ENCODE measurements around the gene LAMA3. TPM values are rescaled to one million over a fixed set of nuclear protein-coding genes. Genes with fewer than 3 reads are reported as not detected.

Gene LAMA3
- total and polyA plus RNA-seq, 9 donors = 2.9 to 44.9 (median 14.8) TPM

DNA sequence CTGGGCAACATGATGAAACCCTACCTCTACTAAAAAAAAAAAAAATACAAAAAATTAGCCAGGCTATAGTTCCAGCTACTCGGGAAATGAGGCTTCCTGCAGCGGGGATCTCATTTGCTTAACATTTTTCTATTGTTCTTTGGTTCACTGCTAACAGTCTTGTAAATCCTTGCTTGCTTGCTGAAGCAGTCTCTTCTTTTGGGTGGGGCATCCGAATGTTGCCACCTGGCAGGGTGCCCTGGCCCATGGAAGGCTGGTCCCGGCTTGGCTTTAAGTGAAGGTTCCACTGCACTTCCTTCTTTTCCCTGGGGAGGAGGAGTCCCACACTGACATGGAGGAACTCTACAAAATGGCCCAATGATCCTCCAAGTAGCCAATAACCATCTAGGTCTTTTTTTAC lies 20.5 kb upstream of the LAMA3 start:
- WGBS, 3 donors = 39 to 41% (median 40%) methylated on average over 4 of the region's 4 CpGs

DNA sequence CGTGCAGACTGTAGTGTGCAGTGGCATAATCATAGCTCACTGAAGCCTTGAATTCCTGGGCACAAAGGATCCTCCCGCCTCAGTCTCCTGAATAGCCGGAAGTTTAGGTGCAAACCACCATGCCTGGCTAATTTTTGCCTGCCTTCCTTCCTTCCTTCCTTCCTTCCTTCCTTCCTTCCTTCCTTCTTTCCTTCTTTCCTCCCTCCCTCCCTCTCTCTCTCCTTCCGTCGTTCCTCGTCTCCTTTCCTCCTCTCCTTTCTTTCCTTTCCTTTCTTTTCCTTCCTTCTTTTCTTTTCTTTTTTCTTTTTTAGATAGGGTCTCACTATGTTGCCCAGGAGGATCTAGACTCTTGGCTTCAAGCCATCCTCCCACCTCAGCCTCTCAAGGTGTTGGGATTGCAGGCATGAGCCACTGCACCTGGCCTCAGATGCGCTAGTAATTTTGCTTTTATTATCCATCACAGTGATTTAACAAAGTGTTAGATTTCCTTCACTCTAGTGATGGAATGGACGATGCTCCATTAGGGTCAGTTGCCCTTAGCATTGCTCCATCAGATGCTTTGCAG lies 20.0 kb upstream of the LAMA3 start:
- intact Hi-C loops (cut with DNase I) = no loop called here
- H3K4me3 ChIP-seq = no peak overlapping the region
- 79 to 92% (median 91%) methylated on average over 8 of the region's 8 CpGs for WGBS, 3 donors
- no peaks in the 10 kb centered on the region for H3K4me1 ChIP-seq (ENCODE audit: insufficient read depth)
- TF ChIP-seq POLR2A (IDR thresholded peaks at IDR 0.05) = no peak
- TF ChIP-seq, protein P1, sequence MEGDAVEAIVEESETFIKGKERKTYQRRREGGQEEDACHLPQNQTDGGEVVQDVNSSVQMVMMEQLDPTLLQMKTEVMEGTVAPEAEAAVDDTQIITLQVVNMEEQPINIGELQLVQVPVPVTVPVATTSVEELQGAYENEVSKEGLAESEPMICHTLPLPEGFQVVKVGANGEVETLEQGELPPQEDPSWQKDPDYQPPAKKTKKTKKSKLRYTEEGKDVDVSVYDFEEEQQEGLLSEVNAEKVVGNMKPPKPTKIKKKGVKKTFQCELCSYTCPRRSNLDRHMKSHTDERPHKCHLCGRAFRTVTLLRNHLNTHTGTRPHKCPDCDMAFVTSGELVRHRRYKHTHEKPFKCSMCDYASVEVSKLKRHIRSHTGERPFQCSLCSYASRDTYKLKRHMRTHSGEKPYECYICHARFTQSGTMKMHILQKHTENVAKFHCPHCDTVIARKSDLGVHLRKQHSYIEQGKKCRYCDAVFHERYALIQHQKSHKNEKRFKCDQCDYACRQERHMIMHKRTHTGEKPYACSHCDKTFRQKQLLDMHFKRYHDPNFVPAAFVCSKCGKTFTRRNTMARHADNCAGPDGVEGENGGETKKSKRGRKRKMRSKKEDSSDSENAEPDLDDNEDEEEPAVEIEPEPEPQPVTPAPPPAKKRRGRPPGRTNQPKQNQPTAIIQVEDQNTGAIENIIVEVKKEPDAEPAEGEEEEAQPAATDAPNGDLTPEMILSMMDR (IDR thresholded peaks at IDR 0.05) = no peak
- TF ChIP-seq EP300 (IDR thresholded peaks at IDR 0.05) = no peak
- no peaks in the 10 kb centered on the region for H3K36me3 ChIP-seq
- H3K9me3 ChIP-seq = no peaks in the 10 kb centered on the region
- DNase-seq = no peak
- H3K27ac ChIP-seq = no peak overlapping the region
- no peaks in the 10 kb centered on the region for H3K27me3 ChIP-seq

More for the DNA sequence above, 20.5 kb upstream of the LAMA3 start:
- H3K4me3 ChIP-seq = no peak overlapping the region
- no peak for TF ChIP-seq EP300 (IDR thresholded peaks at IDR 0.05)
- TF ChIP-seq, protein P1 (IDR thresholded peaks at IDR 0.05) = no peak
- TF ChIP-seq POLR2A (IDR thresholded peaks at IDR 0.05) = no peak
- H3K4me1 ChIP-seq (ENCODE audit: insufficient read depth) = no peaks in the 10 kb centered on the region
- no peak overlapping the region for H3K27ac ChIP-seq
- intact Hi-C loops (cut with DNase I) = no loop called here
- H3K9me3 ChIP-seq = no peaks in the 10 kb centered on the region
- no peak for DNase-seq
- no peaks in the 10 kb centered on the region for H3K36me3 ChIP-seq
- no peaks in the 10 kb centered on the region for H3K27me3 ChIP-seq

DNA sequence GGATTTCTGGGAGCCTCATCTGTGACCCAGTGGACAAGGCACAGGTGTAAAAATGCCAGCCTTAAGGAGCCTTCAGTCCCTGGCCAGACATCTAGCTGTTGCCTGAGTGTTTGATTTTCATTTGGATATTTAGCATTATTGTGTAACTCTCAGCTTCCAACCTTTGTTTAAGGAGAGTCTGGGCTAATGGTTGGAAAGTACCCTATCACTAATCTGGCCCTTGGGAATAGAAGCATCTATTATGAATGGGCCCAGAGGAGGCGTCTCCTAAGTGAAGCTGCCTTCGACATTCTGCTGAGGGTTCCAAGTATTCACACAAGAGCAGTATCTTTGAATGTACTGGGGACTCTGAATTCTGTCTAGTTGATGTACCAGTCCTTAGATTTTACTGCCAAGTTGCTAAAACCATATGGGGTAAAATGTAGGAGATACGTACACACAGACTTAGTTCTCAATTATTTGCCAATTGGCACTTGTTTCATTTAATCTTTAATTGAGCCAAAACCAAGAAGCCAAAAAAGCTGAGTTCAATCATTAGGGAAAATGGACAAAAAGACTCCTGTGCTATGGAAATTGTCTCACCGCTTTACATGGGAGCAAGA lies 19.3 kb upstream of the LAMA3 start:
- 68 to 81% (median 81%) methylated on average over 4 of the region's 4 CpGs for WGBS, 3 donors
- no peak for DNase-seq
- Histone ChIP-seq H3K9me3 (no peaks in the 10 kb centered on the region), H3K27ac (no peak overlapping the region), H3K27me3 (no peaks in the 10 kb centered on the region), H3K4me1 (ENCODE audit: insufficient read depth) (no peaks in the 10 kb centered on the region), H3K36me3 (no peaks in the 10 kb centered on the region), H3K4me3 (no peak overlapping the region)
- TF ChIP-seq, protein P1 (IDR thresholded peaks at IDR 0.05) = no peak
- no peak for TF ChIP-seq POLR2A (IDR thresholded peaks at IDR 0.05)
- no peak for TF ChIP-seq EP300 (IDR thresholded peaks at IDR 0.05)
- intact Hi-C loops (cut with DNase I) = no loop called here

DNA sequence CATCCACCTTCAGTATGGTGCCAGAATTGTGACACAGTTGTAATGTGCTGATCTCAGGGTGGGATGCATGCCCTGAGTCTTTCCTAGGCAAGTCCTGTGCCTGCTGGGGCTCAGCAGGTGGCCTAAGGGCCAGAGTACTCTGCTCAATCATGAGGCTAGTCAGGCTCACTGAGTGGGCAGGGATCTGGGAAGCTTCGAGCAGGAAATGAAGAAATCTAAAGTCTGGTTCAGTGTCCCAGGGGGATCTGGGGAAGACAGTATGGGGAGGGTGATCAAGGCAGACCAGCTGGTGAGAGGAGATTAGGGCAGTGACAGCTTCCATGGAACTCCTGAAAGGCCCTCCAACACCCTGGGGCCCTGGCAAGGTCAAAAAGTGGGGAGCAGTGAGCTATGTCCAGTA lies 17.7 kb upstream of the LAMA3 start:
- H3K9me3 ChIP-seq = no peaks in the 10 kb centered on the region
- H3K4me3 ChIP-seq = no peak overlapping the region
- no peak for TF ChIP-seq POLR2A (IDR thresholded peaks at IDR 0.05)
- TF ChIP-seq, protein P1 (IDR thresholded peaks at IDR 0.05) = no peak
- intact Hi-C loops (cut with DNase I) = no loop called here
- H3K27me3 ChIP-seq = no peaks in the 10 kb centered on the region
- WGBS, 3 donors = 42 to 67% (median 67%) methylated on average over 1 of the region's 1 CpG
- no peak overlapping the region for H3K27ac ChIP-seq
- no peaks in the 10 kb centered on the region for H3K4me1 ChIP-seq (ENCODE audit: insufficient read depth)
- no peak for DNase-seq
- no peaks in the 10 kb centered on the region for H3K36me3 ChIP-seq
